GM18517 (cell line): ENCODE data around the gene FBXO48.
"Not testable (repeated sequence)": the region's sequence is repeated elsewhere in the genome, so short reads cannot be mapped to it uniquely, and the experiment has no call there.

Experiments used
- ATAC-seq: cut with Tn5 transposase; IDR thresholded peaks from one replicate; pipeline ENCODE4 v1.9.1; 2021; ENCODE audit warnings: mild to moderate bottlenecking, moderate library complexity; ENCODE audit not compliant: unreplicated experiment

The FBXO48 gene

GRCh38 chr2:68467077-68467960 lies at the start of gene FBXO48, which contains the start of gene APLF:
FBXO48 (minus strand) TSS chr2:68467294; CDS start chr2:68465145, 2,149 bp downstream.
APLF (plus strand) TSS chr2:68467585; CDS start chr2:68467732, 147 bp downstream.
- ATAC-seq = peak; percentile 96

- ATAC-seq = no peak
These were observed 49.2 kb upstream of the FBXO48 start for GRCh38 chr2:68516051-68516955.

- no peak for ATAC-seq
These were observed 47.3 kb upstream of the FBXO48 start for GRCh38 chr2:68514316-68514929.

GRCh38 chr2:68512966-68513365 lies 45.9 kb upstream of the FBXO48 start:
- no peak for ATAC-seq

GRCh38 chr2:68512326-68512725 lies 45.2 kb upstream of the FBXO48 start:
- no peak for ATAC-seq

GRCh38 chr2:68506170-68506569 lies 39.1 kb upstream of the FBXO48 start:
- no peak for ATAC-seq

GRCh38 chr2:68505603-68506159 lies 38.6 kb upstream of the FBXO48 start:
- no peak for ATAC-seq

GRCh38 chr2:68501768-68502167 lies 34.7 kb upstream of the FBXO48 start:
- no peak for ATAC-seq

GRCh38 chr2:68500649-68501048 lies 33.6 kb upstream of the FBXO48 start:
- no peak for ATAC-seq

- ATAC-seq = no peak
These were observed 32.0 kb upstream of the FBXO48 start for GRCh38 chr2:68499133-68499532.

GRCh38 chr2:68491582-68491981 lies 24.5 kb upstream of the FBXO48 start:
- no peak for ATAC-seq

GRCh38 chr2:68489282-68489681 lies 22.2 kb upstream of the FBXO48 start:
- ATAC-seq = no peak

- ATAC-seq = not testable (repeated sequence)
These were observed 21.5 kb upstream of the FBXO48 start for GRCh38 chr2:68488605-68489004.

- no peak for ATAC-seq
These were observed 20.8 kb upstream of the FBXO48 start for GRCh38 chr2:68487773-68488355.

GRCh38 chr2:68483011-68483410 lies 15.9 kb upstream of the FBXO48 start:
- ATAC-seq = no peak

GRCh38 chr2:68482296-68482820 lies 15.3 kb upstream of the FBXO48 start:
- ATAC-seq = no peak

GRCh38 chr2:68478688-68479087 lies 11.6 kb upstream of the FBXO48 start:
- ATAC-seq = no peak

- ATAC-seq = no peak
These were observed 9.4 kb upstream of the FBXO48 start for GRCh38 chr2:68476454-68476853.

- ATAC-seq = no peak
These were observed 8.5 kb upstream of the FBXO48 start for GRCh38 chr2:68475576-68475975.

- no peak for ATAC-seq
These were observed 8.0 kb upstream of the FBXO48 start for GRCh38 chr2:68475110-68475509.
